Left lung (tissue), 10 donors: Measurements from ENCODE around the gene OR10A2. TPM values are rescaled to one million over a fixed set of nuclear protein-coding genes. Genes with fewer than 3 reads are reported as not detected.
A peak's percentile ranks its signal among the peaks of the same experiment; 100 is the strongest.
"Not testable (repeated sequence)": the region's sequence is repeated elsewhere in the genome, so short reads cannot be mapped to it uniquely, and the experiment has no call there.

Experiments used
- ATAC-seq: fragments of 200-7000 bp; cut with Tn5 transposase; one replicate; pipeline ENCODE4 v1.9.1; 2020; ENCODE audit warnings: moderate library complexity
- DNase-seq, 4 donors: peaks; one replicate each; pipeline ENCODE4 v3.0.0-alpha.2; 2013 to 2020
- H3K27ac ChIP-seq, 2 donors: fragments of 200-600 bp; sonication (generic) in 1 of 2; one replicate each; pipeline versions ENCODE4 v1.5.0 to v1.8.0; 2020 to 2021
- H3K27me3 ChIP-seq, 2 donors: fragments of 200-600 bp; sonication (generic) in 1 of 2; one replicate each; pipeline versions ENCODE4 v1.5.0 to v1.8.0; 2020 to 2021
- H3K36me3 ChIP-seq, 2 donors: fragments of 200-600 bp; sonication (generic) in 1 of 2; one replicate each; pipeline versions ENCODE4 v1.5.0 to v1.8.0; 2020 to 2021
- H3K4me1 ChIP-seq, 2 donors: fragments of 200-600 bp; one replicate each; pipeline ENCODE4 v1.8.0; 2021
- H3K4me3 ChIP-seq, 2 donors: fragments of 200-600 bp; sonication (generic) in 1 of 2; one replicate each; pipeline versions ENCODE4 v1.5.0 to v1.8.0; 2020 to 2021; ENCODE audit warnings: mild to moderate bottlenecking in 1 of 2
- H3K9me3 ChIP-seq, 2 donors: fragments of 200-600 bp; sonication (generic) in 1 of 2; one replicate each; pipeline versions ENCODE4 v1.5.0 to v1.8.0; 2020 to 2021
- CTCF ChIP-seq, 2 donors: fragments of 200-600 bp; sonication (generic) in 1 of 2; IDR thresholded peaks; one replicate each; pipeline versions ENCODE4 v1.5.0 to v1.8.0; 2021; ENCODE audit warnings: antibody characterized with exemption in 2 of 2
- intact Hi-C, 2 donors: fragments of 100-400 bp; cut with DNase I; formaldehyde crosslinking; loops; one replicate each; pipeline versions ENCODE4 v1.11.2 to v1.14.2; 2022
- polyA plus RNA-seq, 6 donors: library from polyadenylated mRNA; unstranded; fragments of 120-200 nt; gene quantifications; one replicate each; pipeline ENCODE4 v1.2.1, GENCODE V29; 2013; ENCODE audit not compliant: insufficient read length in 6 of 6
- total RNA-seq, 2 donors: library from RNA; stranded (reverse); fragmentation: NEBNext Ultra II Directional; extraction: Animal tissue kit (Norgen Biotek cat#: 25700); gene quantifications; one replicate each; pipeline ENCODE4 v1.2.1, GENCODE V29; 2021
- donor health status: DM: no; HTN: yes; CAD: no.
- donor health status: DM: no; HTN: no; CAD: no.

Gene OR10A2
- total and polyA plus RNA-seq, 8 donors = 0.04 to 0.06 TPM; not detected in 6

GRCh38 chr11:6843670-6844069 lies 19.2 kb upstream of the OR10A2 start:
- intact Hi-C loops = no loop called here
- no peak overlapping the region for H3K4me3 ChIP-seq
- DNase-seq (no peak), ATAC-seq (no peak)
- TF ChIP-seq CTCF (IDR thresholded peaks at IDR 0.05) = no peak
- H3K27ac ChIP-seq = no peak overlapping the region
- no peaks in the 10 kb centered on the region for H3K27me3 ChIP-seq
- no peaks in the 10 kb centered on the region for H3K36me3 ChIP-seq
- H3K9me3 ChIP-seq = peaks cover 0 to 2% of the 10 kb centered on the region in 2 donors
- no peaks in the 10 kb centered on the region for H3K4me1 ChIP-seq

GRCh38 chr11:6844356-6844755 lies 18.5 kb upstream of the OR10A2 start:
- ATAC-seq = no peak
- Histone ChIP-seq H3K36me3 (no peaks in the 10 kb centered on the region), H3K9me3 (peaks cover 0 to 2% of the 10 kb centered on the region in 2 donors), H3K27me3 (no peaks in the 10 kb centered on the region), H3K4me1 (no peaks in the 10 kb centered on the region), H3K4me3 (no peak overlapping the region), H3K27ac (no peak overlapping the region)
- no peak for DNase-seq
- intact Hi-C loops = no loop called here
- no peak for TF ChIP-seq CTCF (IDR thresholded peaks at IDR 0.05)

- intact Hi-C loops = no loop called here
- no peaks in the 10 kb centered on the region for H3K4me1 ChIP-seq
- peaks cover 0 to 2% of the 10 kb centered on the region in 2 donors for H3K9me3 ChIP-seq
- H3K4me3 ChIP-seq = no peak within 1 kb of the TSS
- no peaks in the 10 kb centered on the region for H3K36me3 ChIP-seq
- DNase-seq = no peak
- ATAC-seq = no peak
- no peak for TF ChIP-seq CTCF (IDR thresholded peaks at IDR 0.05)
- no peaks in the 10 kb centered on the region for H3K27me3 ChIP-seq
- H3K27ac ChIP-seq = no peak within 1 kb of the TSS
These were observed 17.5 kb upstream of the OR10A2 start, which contains the start of gene OR10A5 for GRCh38 chr11:6845383-6845782. OR10A5 (plus strand) TSS chr11:6845683; CDS start chr11:6845683, 0 bp downstream.

GRCh38 chr11:6850526-6850925 lies 12.3 kb upstream of the OR10A2 start:
- no peaks in the 10 kb centered on the region for H3K36me3 ChIP-seq
- H3K27me3 ChIP-seq = no peaks in the 10 kb centered on the region
- H3K4me1 ChIP-seq = no peaks in the 10 kb centered on the region
- intact Hi-C loops = no loop called here
- no peak overlapping the region for H3K27ac ChIP-seq
- no peak for TF ChIP-seq CTCF (IDR thresholded peaks at IDR 0.05)
- DNase-seq = no peak
- ATAC-seq = no peak
- peaks cover 5 to 26% of the 10 kb centered on the region in 2 donors for H3K9me3 ChIP-seq
- no peak overlapping the region for H3K4me3 ChIP-seq

- H3K4me1 ChIP-seq, H3K4me3 ChIP-seq, DNase-seq, H3K27ac ChIP-seq, ATAC-seq, intact Hi-C loops, H3K36me3 ChIP-seq, H3K27me3 ChIP-seq: not testable (repeated sequence)
- H3K9me3 ChIP-seq = peaks cover 5 to 26% of the 10 kb centered on the region in 2 donors
These were observed 8.1 kb upstream of the OR10A2 start for GRCh38 chr11:6854801-6855200.

- DNase-seq = peak in 1 of 4 donors; percentile 1
- no peak for ATAC-seq
- peaks cover 5 to 26% of the 10 kb centered on the region in 2 donors for H3K9me3 ChIP-seq
These were observed 6.8 kb upstream of the OR10A2 start for GRCh38 chr11:6855971-6856541.

More at GRCh38 chr11:6855971-6856541, 6.8 kb upstream of the OR10A2 start:
- H3K4me1 ChIP-seq = no peaks in the 10 kb centered on the region
- intact Hi-C loops = no loop called here
- no peak overlapping the region for H3K4me3 ChIP-seq
- no peak overlapping the region for H3K27ac ChIP-seq
- H3K36me3 ChIP-seq = no peaks in the 10 kb centered on the region
- TF ChIP-seq CTCF (IDR thresholded peaks at IDR 0.05) = no peak
- no peaks in the 10 kb centered on the region for H3K27me3 ChIP-seq
